Jurkat, Clone E6-1 (cell line): Measurements from ENCODE around the gene HOXA7.

Source experiments
- DNase-seq: peaks from one replicate; pipeline ENCODE4 v3.0.0-alpha.2; 2011; ENCODE audit warnings: low read depth, low spot score
- H3K4me3 ChIP-seq: 2 replicates; pipeline ENCODE4 v1.5.1; 2011; ENCODE audit warnings: mild to moderate bottlenecking, low read length, control low read depth, moderate library complexity

Gene HOXA7

DNA sequence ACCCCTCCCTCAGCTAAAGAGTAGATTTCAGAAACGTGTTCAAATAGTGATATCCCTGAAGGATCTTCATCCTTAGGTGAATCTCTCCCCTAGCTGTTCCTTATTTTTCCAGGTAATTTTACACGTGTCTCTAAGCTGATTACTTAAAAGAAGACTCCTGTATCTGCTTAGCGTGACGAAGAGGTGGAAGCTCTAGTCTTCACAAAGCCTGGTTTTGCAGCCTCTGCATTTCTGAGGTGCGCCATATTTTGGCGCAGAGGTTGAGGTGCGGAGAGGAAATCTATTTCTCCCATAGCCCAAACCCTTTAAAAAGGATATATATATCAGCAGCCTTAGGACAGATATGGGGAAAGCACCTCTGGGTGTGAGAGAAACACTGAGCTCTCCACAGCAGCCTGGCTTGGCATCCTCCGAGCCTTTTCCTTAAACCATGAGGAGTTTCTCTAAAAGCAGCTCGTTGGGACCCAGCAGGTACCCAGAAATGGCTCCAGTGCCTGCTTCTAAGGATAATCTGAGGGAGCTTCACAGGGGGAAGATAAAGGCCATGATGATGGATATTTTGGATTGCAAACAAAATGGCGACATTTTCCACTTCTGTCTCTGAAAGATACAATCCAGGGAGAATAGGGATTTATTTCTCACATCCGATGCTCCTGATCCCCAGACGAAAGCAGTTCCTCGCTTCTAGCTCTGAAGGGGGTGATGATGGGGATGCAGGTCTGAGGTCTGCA is 51.0 kb downstream of the HOXA7 start:
- no peak for DNase-seq
- no peak overlapping the region for H3K4me3 ChIP-seq

DNA sequence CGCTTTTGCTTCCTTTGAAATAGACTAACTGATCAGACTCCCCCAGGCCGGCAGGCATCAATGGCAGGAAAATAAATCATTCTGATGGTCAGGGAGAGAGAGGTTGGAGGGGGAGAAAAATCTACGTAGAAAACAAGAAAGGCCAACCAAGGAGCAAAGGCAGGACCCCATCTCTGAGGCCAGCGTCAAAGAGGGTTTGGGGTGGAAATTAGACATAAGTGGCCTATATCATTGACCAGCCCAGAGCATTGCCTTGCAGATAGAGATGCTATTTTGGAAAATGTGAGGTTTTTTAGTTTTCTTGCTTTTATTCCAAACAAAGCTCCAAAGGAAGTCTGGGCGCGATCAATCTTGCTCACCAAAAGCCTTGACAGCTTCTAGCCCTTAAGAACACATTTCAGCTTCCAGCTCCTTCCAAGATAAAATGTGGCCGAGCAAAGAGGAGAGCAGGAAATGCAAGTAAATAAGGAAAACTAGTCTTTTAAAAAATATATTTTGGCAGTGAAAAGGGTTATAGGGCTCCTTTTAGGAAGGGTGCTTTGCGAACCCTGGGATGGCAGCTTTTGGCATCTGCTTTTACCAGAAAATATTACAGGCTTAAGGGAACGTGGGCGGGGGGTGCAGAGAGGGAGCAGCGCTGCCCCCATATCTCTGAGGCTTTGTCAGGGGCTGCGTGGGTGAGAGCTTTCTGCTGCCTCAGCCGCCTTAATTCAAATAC is 52.0 kb downstream of the HOXA7 start:
- H3K4me3 ChIP-seq, result no peak overlapping the region
- DNase-seq, result no peak
